Limb (tissue), 2 donors: ENCODE data around the gene EEF1AKMT3.

ENCODE experiments used
- DNase-seq, 2 donors: peaks; one replicate each; pipeline ENCODE4 v3.0.0-alpha.2; 2016; ENCODE audit errors: extremely low spot score in 2 of 2

Gene EEF1AKMT3

DNA sequence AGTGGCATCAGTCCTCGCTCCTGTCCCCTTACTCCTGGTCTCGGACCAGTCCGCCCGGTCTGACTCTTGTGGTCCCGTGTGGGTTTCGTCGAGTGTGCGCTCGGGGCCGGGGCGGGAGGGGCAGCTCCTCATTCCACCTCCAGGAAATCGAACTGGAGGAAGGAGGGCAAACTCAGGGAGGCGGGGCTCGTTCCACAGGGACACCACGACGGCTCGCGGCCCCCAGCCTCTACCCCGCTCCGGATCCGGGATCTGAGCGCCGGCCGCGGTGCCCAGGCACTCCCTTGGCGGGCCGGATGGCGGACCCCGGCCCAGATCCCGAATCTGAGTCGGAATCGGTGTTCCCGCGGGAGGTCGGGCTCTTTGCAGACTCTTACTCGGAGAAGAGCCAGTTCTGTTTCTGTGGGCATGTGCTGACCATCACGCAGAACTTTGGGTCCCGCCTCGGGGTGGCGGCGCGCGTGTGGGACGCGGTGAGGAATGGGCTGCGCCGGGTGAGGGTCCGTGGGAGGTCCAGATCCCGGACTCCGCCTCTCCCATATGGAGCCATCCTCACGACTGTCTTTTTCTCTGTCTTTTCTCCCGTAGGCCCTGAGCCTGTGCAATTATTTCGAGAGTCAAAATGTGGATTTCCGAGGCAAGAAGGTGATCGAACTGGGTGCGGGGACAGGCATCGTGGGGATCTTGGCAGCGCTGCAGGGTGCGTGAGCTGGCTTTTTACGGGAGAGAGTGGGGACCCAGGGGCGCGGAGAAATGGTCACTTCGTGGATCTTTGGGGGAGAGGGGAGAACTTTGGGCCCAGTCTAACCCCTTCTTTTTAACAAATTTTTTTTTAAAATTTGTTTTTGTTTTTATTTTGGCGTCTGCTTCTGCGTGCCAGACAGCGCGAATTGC lies at the start of gene EEF1AKMT3:
EEF1AKMT3 (plus strand) TSS at position 186 of the 894 bp plus-strand sequence; CDS start at position 297, 111 bp downstream.
- DNase-seq = peak in 1 of 2 donors; percentile 79

DNA sequence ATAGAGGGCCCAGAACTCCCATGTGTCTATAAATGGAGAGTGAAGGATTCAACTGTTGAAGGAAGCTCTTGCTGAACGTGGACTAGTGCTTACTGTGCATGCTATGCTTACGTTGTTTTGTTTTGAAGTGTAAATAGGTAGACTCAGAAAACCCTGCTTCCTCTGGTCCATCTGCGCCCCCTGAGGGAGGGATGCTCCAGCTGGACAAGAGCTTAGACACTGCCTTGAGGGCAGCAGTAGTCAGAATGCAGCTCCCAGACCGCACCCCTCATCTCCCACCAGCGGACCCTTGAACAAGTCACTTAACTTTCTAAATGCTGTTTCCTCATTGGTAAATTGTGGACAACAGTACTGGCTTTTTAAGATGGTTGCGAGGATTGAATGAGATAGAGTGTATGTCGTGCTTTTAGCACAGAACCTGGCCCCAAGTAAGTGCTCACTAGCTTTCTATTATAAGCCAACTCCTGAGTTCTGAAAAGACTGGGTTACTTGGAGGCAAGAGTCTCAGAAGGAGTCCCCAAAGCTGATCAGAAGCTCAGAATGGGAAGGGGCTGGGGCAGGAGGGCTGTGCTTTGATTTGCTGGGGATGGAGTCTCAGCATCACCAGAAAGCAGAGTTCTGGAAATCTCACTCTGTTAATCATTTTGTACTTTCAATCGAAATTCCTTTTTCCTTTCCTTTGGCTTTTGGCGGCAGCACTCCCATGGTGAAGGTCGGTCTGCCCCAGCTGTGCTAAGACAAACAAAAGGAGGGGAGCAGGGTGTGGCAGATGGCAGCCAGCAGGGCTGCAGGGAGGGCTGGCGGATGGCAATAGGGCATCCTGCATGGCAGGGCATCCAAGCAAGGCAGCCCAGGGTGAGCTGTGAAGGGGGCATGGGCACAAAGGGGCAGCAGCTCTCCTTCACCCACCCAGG lies 49.4 kb upstream of the EEF1AKMT3 start:
- no peak for DNase-seq

DNA sequence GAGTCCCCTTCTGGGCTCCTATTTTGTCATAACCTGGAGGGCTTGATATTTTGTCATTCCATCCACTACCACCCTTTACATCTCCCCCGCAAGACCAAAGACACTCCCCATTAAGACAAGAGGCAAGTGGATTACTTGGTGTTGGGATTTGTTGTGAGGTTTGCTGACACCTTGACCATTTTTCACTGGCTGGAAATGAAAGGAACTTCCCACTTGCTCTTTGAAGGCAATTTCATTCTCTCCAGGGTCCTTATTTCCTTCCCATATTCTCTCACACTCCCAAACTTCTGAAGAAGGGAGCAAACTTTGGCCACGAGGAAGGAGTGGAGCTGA lies 48.8 kb upstream of the EEF1AKMT3 start:
- DNase-seq = no peak

DNA sequence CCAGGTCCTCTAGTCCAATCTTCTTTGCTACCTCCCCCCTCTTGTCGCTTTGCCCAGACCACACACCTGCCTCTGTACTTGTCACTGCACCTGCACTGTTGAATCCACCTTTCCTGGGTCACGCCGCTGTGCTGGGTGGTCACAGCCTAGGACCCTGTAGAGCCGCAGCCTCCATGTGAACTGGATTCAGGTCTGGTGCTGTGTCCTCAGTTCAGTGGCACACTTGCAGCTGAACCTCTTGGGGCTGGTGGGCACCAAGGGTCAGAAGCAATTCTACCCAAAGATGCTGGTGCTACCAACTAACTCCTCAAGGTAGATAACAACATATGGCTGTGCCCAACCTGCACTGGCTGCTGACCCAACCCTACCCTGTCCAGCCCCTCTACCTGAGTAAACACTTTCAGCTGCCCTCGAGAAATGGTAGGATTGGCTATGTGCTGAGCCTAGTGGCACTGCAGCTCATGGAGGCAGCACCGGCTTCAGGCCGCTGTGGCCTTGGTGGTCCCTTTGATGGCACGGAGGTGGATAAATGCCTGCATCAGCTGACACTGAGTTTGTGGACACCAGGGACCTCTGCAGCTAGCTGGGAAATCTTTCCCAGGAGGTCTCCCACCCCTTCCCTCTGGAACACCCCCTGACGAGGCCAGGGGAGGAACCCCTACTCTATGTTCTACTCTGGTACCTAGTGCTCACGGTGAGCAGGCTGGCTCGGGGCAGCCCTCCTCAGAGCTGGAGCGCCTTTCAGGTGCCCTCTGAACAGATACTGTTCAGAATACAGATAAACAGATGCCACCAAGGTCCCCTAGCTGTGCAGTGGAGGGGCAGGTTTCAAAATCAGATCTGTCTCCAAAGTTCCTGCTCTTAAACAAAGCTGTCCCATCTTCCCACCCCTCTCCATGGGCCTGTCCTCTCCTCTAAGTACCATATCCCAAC lies 48.1 kb upstream of the EEF1AKMT3 start:
- DNase-seq = no peak

DNA sequence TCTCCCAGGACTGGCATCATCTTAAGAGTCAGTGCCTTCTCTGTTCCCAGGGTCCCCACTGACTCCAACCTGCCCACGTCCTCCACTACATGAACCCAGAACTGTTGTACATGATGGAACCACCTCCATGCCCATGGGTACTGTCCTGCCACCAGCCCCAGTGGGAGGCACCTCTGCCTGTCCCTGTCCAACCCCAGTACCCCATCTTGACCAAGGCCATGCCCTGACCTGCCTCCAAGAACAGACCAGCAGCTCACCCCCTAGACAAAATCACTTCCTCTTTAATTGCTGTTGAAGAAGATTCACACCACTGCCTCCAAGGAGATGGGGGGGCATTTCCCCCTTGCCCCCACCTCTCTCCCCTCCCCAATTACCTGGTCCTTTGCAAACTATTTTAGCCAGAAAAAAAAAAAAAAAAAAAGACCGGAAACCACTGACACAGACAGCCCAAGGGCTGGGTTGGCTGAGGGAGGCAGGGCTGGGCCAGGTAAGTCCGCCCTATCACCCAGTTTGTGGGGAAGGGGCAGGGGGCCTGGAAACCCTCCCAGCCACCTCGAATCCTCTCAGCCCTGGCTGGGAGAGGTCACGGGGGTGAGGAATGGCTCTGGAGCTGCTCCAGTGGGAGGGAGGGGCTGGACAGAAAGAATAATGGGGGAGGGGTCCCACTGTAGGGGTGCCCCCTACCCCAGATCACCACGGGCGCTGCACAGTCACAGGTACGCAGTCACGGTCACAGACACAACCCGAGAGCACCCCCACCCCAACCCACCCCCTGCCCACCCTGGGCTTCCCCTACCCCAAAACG lies 47.3 kb upstream of the EEF1AKMT3 start:
- no peak for DNase-seq

DNA sequence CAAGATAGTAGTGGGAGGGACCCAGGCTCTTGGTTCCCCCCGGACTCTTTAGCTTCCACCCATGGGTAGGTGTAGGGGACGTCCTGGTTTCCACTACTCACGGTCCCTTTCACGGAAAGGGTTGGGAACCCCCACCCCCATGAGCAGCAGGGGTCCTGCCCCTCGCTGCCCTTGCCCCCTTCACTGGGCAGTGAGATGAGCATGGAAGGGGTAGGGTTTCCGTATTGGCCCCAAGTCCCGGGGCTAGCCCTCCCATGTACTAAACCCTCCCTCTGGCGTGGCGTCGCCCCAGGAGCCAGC lies 46.6 kb upstream of the EEF1AKMT3 start:
- DNase-seq = no peak

DNA sequence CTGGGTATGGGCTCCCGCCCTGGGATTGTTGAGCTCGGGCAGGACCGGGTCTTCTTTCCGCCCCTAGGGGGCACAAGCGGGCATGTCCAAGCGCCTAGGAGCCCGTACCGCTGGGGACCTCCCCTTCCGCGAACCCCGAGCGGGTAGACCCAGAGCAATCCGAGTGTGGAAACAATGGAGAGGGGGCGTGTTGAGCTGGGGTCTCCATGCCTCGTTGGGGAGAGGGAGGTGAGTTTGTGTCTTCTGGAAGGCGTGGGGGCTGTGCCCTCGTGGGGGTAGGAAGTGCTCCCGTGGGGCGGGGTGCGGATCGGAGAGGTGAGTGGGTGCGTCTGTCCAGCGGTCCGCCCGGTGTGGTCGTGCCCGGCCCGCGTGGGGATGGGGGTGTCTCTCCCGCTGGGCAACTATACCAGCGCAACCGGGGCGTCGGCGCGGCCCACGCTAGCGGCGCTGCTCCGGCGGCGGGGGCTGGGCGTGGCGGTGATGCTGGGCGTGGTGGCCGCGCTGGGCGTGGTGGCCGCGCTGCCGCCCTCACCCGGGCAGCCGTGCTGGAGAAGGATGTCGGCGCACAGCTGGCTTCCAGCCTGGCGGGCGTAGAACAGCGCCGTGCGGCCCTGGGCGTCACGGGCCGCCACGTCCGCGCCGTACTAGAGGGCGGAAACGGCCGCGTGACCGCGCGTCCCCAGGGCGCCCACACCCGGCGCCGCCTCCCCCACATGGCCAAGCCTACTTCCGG lies 46.1 kb upstream of the EEF1AKMT3 start:
- peak; percentile 62 to 81 for DNase-seq

DNA sequence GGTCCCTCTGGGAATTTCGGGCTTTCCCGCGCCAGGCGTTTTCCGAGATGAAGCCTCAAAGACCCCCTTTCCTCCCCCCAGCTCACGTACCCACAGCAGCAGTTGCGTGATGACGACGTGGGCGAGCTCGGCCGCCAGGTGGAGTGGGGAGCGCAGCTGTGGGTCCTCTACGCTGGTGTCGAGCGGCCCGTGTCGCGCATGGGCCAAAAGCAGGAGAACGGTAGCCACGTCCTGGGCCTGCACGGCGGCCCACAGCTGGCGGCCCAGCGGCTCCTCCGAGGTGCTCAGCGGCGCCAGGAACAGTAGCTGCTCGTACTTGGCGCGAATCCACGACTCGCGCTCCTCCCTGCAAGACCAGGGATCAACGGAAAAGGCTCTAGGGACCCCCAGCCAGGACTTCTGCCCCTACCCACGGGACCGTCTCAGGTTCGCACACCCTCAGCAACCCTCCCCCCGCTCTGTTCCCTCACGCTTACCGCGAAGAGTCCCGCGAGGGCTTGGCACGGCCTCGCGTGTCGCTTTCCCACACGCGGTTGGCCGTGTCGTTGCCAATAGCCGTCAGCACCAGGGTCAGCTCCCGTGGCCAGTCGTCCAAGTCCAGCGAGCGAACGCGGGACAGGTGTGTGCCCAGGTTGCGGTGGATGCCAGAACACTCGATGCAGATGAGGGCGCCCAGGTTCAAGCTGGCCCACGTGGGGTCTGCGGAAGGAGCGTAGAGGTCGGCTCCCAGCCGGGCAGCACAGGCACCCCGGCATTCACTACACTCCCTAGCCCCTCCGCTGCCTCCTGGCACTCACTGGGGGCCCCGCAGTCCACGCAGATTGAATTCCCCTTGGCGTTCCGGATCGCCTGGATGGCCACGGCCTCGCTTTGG lies 45.3 kb upstream of the EEF1AKMT3 start:
- peak; percentile 10 to 64 for DNase-seq

DNA sequence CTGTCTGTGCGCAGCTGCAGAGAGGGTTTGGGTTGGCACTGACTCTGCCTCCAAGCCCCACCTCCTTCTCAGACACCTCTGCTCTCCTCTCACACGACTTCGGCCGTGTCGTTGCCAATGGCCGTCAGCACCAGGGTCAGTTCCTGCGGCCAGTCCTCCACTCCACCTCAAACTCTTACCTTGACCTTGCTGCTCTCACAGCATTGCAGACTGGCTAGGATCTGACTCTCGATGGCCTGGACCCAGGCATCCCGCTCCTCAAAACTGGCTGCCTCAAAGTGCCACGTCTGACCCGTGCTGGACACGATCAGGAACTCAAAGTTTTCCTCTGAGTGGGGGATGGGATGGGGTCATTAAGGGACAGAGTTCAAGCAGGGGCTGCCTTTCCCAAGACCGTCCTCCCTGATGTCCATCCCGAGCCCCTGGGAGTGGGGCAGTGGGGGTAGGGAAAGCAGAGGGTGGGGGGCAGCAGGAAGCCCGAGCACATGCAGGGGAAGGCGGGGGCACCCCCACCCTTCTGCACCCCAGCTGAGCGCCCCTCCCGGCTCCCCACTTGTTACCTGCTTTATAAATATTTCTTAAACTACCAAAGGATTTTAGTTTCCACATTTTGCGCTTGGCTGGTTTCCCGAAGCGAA lies 44.5 kb upstream of the EEF1AKMT3 start:
- no peak for DNase-seq

DNA sequence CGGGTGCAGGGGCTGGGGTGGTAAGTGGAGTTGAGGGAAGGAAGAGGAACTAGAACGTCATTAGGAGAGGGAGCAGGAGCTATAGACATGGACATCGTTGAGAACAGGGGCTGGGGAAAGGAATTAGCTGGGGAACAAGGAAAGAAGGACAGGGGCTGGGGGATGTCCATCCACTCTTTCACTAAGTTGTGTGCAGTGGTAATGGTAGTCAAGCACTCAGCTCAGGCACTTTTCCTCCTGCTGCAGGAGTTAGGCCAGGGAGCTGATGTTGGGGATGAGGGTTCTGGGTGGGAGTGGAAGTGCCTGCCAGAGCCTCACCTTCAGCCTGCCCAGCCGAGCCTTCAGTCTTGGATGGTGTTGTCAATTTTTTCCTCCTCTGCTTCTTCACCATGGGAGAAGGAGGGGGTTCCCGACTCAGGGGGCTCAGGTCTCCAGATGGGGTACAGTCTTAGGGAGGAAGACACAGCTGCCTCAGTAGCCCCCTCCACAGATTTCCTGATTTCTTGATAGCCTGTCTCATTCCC lies 43.0 kb upstream of the EEF1AKMT3 start:
- DNase-seq = no peak

DNA sequence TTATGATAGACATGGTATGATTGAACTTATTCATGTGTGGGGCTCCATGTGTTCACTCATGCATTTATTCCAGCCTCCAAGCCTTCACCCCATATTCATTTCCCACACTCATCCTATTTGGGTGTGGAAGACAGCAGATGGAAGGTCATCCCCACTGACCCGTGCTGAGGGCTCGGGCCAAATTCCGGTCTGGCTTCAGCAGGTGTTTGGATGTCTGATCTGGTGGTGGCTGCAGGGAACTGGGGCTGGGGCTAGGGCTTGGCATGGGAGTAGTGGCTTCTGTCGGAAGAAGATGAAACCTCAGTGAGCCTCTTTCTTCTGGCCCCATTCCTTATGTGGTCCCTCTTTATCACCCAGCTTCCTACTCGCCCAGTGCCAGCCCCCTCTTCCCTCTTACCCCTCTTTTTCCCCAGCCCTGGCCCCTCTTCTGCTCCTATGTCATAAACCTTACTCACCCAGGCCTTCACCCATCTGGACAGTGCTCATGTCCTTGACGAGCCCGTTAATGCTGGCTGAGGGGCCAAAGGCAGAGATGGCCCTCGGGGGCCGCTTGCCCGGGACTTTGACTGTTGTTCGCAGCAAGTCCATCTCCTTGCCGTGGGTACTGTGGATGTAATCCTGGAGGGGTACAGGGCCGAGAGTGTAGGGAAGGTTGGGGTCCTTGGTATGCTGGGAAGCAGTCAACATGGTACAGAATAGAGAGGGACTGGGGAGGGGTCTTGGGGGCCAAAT lies 41.9 kb upstream of the EEF1AKMT3 start:
- peak in 1 of 2 donors; percentile 23 for DNase-seq

DNA sequence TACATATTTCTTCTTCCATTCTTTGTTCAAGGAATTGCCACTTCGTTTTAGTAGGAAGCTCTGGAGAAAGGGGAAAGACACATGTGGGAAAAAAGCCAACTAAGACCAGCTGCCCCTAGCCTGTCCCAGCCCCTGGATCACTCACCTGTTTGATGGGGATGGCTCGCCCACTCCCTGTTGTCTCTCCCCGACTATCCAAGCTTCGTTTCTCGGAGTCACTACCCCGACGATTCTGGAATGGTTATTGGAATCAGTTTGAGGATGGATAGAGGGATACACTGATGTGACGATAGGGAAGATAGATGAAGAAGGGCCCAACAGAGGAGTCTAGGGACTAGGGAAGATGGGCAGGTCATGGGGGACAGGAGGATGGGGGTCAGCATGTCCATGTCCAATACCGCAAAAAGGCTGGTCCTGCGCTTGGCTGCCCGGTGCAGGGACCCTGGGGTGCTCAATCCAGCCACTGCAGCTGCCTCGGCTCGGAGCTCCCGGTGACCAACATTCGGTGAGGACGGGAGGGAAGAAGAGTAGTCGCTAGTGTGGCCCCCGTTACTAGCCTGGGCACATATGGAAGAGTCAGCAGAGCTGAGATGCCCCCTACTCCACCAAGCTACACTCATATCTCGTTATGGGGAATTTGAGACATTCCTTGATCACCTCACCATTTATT lies 40.9 kb upstream of the EEF1AKMT3 start:
- peak in 1 of 2 donors; percentile 18 for DNase-seq

DNA sequence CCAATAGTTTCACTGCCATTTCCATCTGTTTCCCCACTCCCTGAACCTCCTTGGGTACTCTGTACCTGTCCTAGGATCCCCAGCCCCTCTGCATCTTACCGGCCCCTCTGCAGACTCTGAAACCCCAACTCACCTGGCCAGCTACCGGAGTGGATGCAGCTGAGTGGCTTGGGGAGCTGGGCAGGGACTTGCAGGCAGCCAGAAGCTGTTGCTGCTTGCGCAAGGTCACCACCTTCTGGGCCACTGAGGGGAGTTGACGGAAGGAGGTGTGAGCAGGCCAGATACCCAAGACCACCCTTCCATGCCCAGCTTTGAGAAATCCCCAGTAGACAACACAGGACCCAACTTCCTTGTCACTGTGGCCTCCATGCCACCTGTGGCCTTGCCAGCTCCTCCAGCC lies 40.1 kb upstream of the EEF1AKMT3 start:
- DNase-seq = peak in 1 of 2 donors; percentile 18

DNA sequence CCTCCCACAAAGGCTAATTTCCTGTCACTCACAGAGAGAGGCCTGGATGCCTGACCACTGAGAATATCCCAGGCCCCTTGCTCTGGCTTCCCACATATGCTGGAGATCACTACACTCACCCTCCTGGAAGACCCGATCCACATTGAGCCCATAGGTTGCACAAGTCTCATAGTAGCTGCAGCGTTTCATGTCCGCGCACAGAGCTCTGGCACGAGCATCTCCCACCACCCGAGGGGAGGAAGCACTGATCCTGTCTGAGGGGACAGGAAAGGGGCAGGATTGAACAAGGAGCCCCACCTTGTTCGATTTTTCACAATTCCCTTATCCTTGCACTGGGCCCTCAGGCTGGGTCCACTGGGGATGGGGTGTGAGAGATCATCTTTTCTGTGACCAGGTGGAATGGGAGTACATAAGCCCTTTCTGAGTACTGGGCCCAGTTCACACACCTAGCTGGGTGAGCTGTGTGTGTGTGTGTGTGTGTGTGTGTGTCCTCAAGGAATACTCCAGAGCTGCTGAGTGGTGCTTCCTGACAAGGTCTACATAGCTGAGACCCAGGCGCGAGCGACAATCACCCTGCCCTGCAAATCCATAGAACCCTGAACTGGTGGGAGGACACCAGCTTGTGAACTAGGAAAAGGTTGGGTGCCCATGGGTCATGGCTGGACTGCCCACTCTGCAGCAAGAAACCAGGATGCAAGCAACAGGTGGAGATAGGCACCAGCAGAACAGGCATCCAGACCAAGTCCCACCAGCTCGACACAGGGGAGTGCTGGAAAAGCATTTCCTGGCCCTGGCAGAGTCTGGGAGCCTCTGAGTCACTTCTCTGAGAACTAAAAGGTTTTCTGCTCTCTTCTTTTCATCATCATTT lies 39.5 kb upstream of the EEF1AKMT3 start:
- peak in 1 of 2 donors; percentile 20 for DNase-seq

DNA sequence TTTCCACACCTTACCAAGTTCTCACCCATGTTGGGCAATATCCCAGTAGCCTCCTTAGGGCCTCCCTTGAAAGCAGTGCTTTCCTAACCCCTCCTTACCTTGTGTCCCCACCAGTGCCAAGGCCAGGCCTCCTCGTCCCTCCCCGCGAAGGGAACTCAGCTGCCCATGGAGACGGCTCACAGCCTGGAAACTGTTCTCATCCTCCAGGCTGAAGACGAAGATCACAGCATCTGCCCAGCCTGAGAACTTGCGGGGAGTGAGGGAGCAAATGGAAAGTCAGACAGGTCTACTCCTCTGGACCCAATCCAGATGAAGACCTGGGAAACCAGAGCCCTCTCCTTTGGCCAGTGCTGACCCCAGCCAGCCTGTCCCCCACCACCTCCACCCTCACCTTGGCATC lies 38.5 kb upstream of the EEF1AKMT3 start:
- no peak for DNase-seq

DNA sequence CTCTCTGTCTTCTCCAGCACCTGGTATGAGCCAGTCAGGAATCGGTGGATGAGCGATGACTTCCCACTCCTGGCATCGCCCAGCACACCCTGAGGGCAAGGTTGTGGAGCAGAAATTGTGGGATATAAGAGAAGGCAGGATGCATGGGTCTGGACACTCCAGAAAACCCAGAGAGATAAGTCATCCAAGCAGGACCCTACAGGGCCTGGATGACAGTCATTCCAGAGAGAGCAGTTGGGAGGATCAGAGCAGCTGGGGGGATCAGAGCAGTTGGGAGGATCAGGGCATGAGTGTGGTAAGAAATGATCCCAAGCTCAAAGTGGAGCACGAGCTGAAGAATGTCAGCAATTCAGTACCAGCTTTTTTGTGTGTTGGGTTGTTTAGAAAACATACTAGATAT lies 37.8 kb upstream of the EEF1AKMT3 start:
- DNase-seq = no peak
